22Rv1 (cell line): ENCODE data around the gene KBTBD3.
A peak's percentile ranks its signal among the peaks of the same experiment; 100 is the strongest.

ENCODE experiments used
- H3K27ac ChIP-seq: fragments of 450-650 bp; 2 replicates; pipeline ENCODE4 v1.5.1; 2017
- CTCF ChIP-seq: fragments of 450-650 bp; IDR thresholded peaks from 2 replicates; pipeline ENCODE4 v1.5.1; 2017; ENCODE audit warnings: mild to moderate bottlenecking
- ZFX ChIP-seq: fragments of 450-650 bp; IDR thresholded peaks from 2 replicates; pipeline ENCODE4 v1.6.1; 2017; ENCODE audit warnings: antibody characterized with exemption, borderline replicate concordance

Gene KBTBD3

DNA sequence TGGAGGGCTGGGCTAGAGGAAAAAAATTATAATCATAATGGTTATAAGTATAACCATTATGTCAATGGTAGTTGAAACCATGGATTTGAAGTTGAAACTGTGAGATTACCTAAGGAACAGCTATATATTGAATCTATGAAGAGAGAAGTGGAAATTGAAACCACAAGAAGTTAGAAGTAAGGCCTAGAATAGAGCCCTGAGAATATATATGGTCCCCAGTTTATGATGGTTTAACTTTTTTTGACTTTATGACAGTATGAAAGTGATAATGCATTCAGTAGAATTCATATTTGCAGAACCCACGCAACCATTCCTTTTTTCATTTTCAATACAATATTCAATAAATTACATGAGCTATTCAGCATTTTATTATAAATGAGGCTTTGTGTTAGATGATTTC, 15.3 kb upstream of the KBTBD3 start:
- TF ChIP-seq ZFX, result no peak
- TF ChIP-seq CTCF, result no peak
- no peak overlapping the region for H3K27ac ChIP-seq

- H3K27ac ChIP-seq, result no peak overlapping the region
- TF ChIP-seq ZFX, result no peak
- TF ChIP-seq CTCF, result no peak
Measured at GRCh38 chr11:106091480-106092123, 14.5 kb upstream of the KBTBD3 start.

GRCh38 chr11:106088896-106089295, 11.7 kb upstream of the KBTBD3 start:
- TF ChIP-seq ZFX (no peak), CTCF (no peak)
- H3K27ac ChIP-seq, result no peak overlapping the region

GRCh38 chr11:106087815-106088435, 10.8 kb upstream of the KBTBD3 start:
- H3K27ac ChIP-seq, result 0 out of 2 replicates have a peak overlapping the region, but pooled peaks have one; percentile 34
- TF ChIP-seq CTCF, result peak; percentile 97
- no peak for TF ChIP-seq ZFX

- H3K27ac ChIP-seq, result peak overlapping the region; percentile 34
Measured at GRCh38 chr11:106086850-106087249, 9.7 kb upstream of the KBTBD3 start.

DNA sequence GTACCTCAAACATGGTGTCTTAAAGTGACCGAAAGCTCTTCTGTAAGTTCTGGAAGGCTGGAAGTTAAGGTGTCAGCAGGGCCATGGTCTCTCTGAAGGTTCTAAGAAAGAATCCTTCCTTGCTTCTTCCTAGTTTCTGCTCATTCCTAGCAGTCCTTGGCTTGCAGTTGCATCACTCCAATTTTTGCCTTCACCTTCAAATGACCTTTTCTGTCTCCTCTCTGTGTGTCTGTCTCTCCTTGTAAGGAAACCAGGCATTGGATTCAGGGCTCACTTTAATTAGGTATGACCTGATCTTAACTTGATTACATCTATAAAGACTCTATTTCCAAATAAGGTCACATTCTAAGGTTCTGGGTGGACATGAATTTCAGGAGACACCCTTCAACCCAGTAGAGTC, 9.0 kb upstream of the KBTBD3 start:
- no peak for TF ChIP-seq ZFX
- TF ChIP-seq CTCF, result no peak
- H3K27ac ChIP-seq, result peak overlapping the region; percentile 34; the same call in 1 of the 2 replicates

More at GRCh38 chr11:106086850-106087249, 9.7 kb upstream of the KBTBD3 start:
- TF ChIP-seq CTCF, result no peak
- no peak for TF ChIP-seq ZFX

DNA sequence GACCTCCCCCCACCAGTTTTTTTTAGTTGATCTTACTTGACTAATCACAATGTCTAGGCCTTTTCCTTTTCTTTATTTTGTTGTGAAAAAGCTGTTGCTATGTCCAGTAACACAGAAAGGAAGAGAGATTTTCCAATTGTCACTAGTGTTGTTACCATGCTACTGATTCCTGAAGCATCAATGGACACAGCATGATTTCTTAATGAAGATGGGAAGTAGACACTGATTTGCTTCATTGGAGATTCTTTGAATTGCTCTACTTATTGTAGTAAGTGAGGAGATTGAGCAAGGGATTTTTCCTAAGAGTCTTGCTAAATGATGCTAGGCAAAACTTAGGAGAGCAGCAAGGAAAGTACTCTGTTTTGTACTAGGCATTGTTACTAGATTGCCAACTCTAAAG, 4.9 kb upstream of the KBTBD3 start:
- no peak overlapping the region for H3K27ac ChIP-seq

More for the DNA sequence above, 4.9 kb upstream of the KBTBD3 start:
- TF ChIP-seq ZFX (no peak), CTCF (no peak)
